HCT116 (cell line): ENCODE results near the gene BRAP. TPM values are rescaled to one million over a fixed set of nuclear protein-coding genes. Genes with fewer than 3 reads are reported as not detected.
"Not testable (repeated sequence)": the region's sequence is repeated elsewhere in the genome, so short reads cannot be mapped to it uniquely, and the experiment has no call there.

Experiments
- ATAC-seq: fragments of 200-7000 bp; cut with Tn5 transposase; 2 replicates; pipeline ENCODE4 v1.9.1; 2020; ENCODE audit warnings: mild to moderate bottlenecking, moderate library complexity
- BruUV-seq: library from RNA; stranded (reverse); fragments of 400-500 nt; replicated peaks from 2 replicates; lab custom pipeline; 2021; lab: Mats Ljungman, UMichigan
- CTCF ChIA-PET: fragments of 300-600 bp; sonication (Branson Sonifier 250); formaldehyde crosslinking; loops from one replicate; lab custom pipeline; 2021; ENCODE audit warnings: antibody characterized with exemption; lab: Charles Lee
- POLR2A ChIA-PET: fragments of 300-600, 350-600 bp; sonication (Branson Sonifier 250); formaldehyde crosslinking; loops from one replicate; lab custom pipeline; 2021; ENCODE audit warnings: antibody characterized with exemption; lab: Charles Lee
- RAD21 ChIA-PET, 2 experiments: fragments of 300-600 bp; sonication (Branson Sonifier 250); formaldehyde crosslinking; loops; one replicate each; lab custom pipeline; 2023; ENCODE audit warnings: low total read pairs in 2 of 2; ENCODE audit not compliant: uncharacterized antibody in 2 of 2, unreplicated experiment in 2 of 2, low non-redundant PET in 1 of 2; lab: Charles Lee
- DNase-seq: peaks from one replicate; pipeline ENCODE4 v3.0.0-alpha.2; 2010; ENCODE audit warnings: low read depth, low spot score
- H2AFZ ChIP-seq: fragments of 200-600 bp; shearing (Covaris generic), sonication (generic); 2 replicates; pipeline ENCODE4 v1.6.1; 2017; ENCODE audit warnings: low read depth, mixed run types, mixed read lengths, antibody characterized with exemption, low read length; ENCODE audit not compliant: poor library complexity, severe bottlenecking
- H3K27ac ChIP-seq: 2 replicates; pipeline ENCODE4 v1.5.1; 2012; ENCODE audit warnings: low read depth, low read length
- H3K27me3 ChIP-seq: fragments of 200-600 bp; sonication (generic); 2 replicates; pipeline ENCODE4 v1.6.1; 2016; ENCODE audit warnings: mixed run types, low read length, mixed read lengths; ENCODE audit not compliant: insufficient read depth
- H3K36me3 ChIP-seq, 2 experiments: fragments of 200-500 bp in 1 of 2; fragments of 200-600 bp in 1 of 2; sonication (Bioruptor generic) in 1 of 2; sonication (generic) in 1 of 2; 2 replicates each; pipeline versions ENCODE4 v1.5.1 to v1.6.1; 2014 to 2016; ENCODE audit warnings: low read length in 2 of 2, inconsistent platforms in 1 of 2, mixed read lengths in 1 of 2, mixed run types in 1 of 2; ENCODE audit not compliant: insufficient read depth in 2 of 2, control insufficient read depth in 1 of 2
- H3K4me1 ChIP-seq, 2 experiments: fragments of 200-600 bp in 1 of 2; sonication (generic) in 1 of 2; 2 replicates each; pipeline versions ENCODE4 v1.5.1 to v1.6.1; 2012 to 2017; ENCODE audit warnings: low read length in 2 of 2, inconsistent platforms in 1 of 2, mild to moderate bottlenecking in 1 of 2, mixed read lengths in 1 of 2, mixed run types in 1 of 2, moderate library complexity in 1 of 2; ENCODE audit not compliant: insufficient read depth in 2 of 2, control insufficient read depth in 1 of 2
- H3K4me2 ChIP-seq: fragments of 200-600 bp; sonication (generic); 2 replicates; pipeline ENCODE4 v1.6.1; 2017; ENCODE audit warnings: mixed run types, low read length, mixed read lengths
- H3K4me3 ChIP-seq, 2 experiments: fragments of 200-600 bp in 1 of 2; sonication (generic) in 1 of 2; replicated peaks in 1 of 2; 2 replicates each; pipeline ENCODE4 v1.5.1; 2011 to 2016; ENCODE audit warnings: low read length in 2 of 2, control low read depth in 1 of 2, low read depth in 1 of 2, mild to moderate bottlenecking in 1 of 2, mixed read lengths in 1 of 2, mixed run types in 1 of 2
- H3K79me2 ChIP-seq: fragments of 200-600 bp; sonication (generic); 2 replicates; pipeline ENCODE4 v1.6.1; 2017; ENCODE audit warnings: mild to moderate bottlenecking, mixed run types, low read length, moderate library complexity, mixed read lengths; ENCODE audit not compliant: insufficient read depth
- H3K9ac ChIP-seq: fragments of 200-600 bp; sonication (generic); 2 replicates; pipeline ENCODE4 v1.6.1; 2016; ENCODE audit warnings: low read length, mixed read lengths
- H3K9me2 ChIP-seq: fragments of 200-600 bp; sonication (generic), shearing (Covaris generic); 2 replicates; pipeline ENCODE4 v1.6.1; 2017; ENCODE audit warnings: mixed run types, mild to moderate bottlenecking, moderate library complexity; ENCODE audit not compliant: insufficient read depth
- H3K9me3 ChIP-seq, 2 experiments: fragments of 200-500 bp in 1 of 2; fragments of 200-600 bp in 1 of 2; sonication (Bioruptor generic) in 1 of 2; sonication (generic) in 1 of 2; 2 replicates each; pipeline ENCODE4 v1.6.1; 2014 to 2017; ENCODE audit warnings: low read length in 2 of 2, mixed read lengths in 2 of 2, inconsistent platforms in 1 of 2, low read depth in 1 of 2, mild to moderate bottlenecking in 1 of 2, mixed run types in 1 of 2, moderate library complexity in 1 of 2; ENCODE audit not compliant: control insufficient read depth in 1 of 2, insufficient read depth in 1 of 2
- H4K20me1 ChIP-seq: fragments of 200-600 bp; sonication (generic), shearing (Covaris generic); 2 replicates; pipeline ENCODE4 v1.6.1; 2017; ENCODE audit warnings: mixed run types, mild to moderate bottlenecking, moderate library complexity; ENCODE audit not compliant: insufficient read depth
- CBX3 ChIP-seq: IDR thresholded peaks from 2 replicates; pipeline ENCODE4 v1.6.1; 2012; ENCODE audit warnings: low read depth
- CEBPB ChIP-seq: IDR thresholded peaks from 2 replicates; pipeline ENCODE4 v1.6.1; 2012; ENCODE audit warnings: low read depth
- EGR1 ChIP-seq: IDR thresholded peaks from 2 replicates; pipeline ENCODE4 v1.6.1; 2012; ENCODE audit warnings: low read depth
- ELF1 ChIP-seq: IDR thresholded peaks from 2 replicates; pipeline ENCODE4 v1.6.1; 2012; ENCODE audit warnings: low read depth, borderline replicate concordance
- EZH2 ChIP-seq: fragments of 200-600 bp; sonication (generic); IDR thresholded peaks from 2 replicates; pipeline ENCODE4 v1.6.1; 2017; ENCODE audit warnings: antibody characterized with exemption, mixed run types
- EZH2phosphoT487 ChIP-seq: fragments of 200-600 bp; IDR thresholded peaks from 2 replicates; pipeline ENCODE4 v1.6.1; 2018; ENCODE audit warnings: antibody characterized with exemption, borderline replicate concordance
- FOSL1 ChIP-seq: IDR thresholded peaks from 2 replicates; pipeline ENCODE4 v1.6.1; 2012; ENCODE audit warnings: low read depth
- JUND ChIP-seq: IDR thresholded peaks from 2 replicates; pipeline ENCODE4 v1.6.1; 2012
- POLR2AphosphoS5 ChIP-seq: IDR thresholded peaks from 2 replicates; pipeline ENCODE4 v1.6.1; 2011; ENCODE audit warnings: mild to moderate bottlenecking, low read depth, low read length, moderate library complexity
- RAD21 ChIP-seq: IDR thresholded peaks from 2 replicates; pipeline ENCODE4 v1.6.1; 2012; ENCODE audit warnings: low read depth, mild to moderate bottlenecking
- SP1 ChIP-seq: IDR thresholded peaks from 2 replicates; pipeline ENCODE4 v1.6.1; 2012; ENCODE audit warnings: low read depth
- SRF ChIP-seq: IDR thresholded peaks from 2 replicates; pipeline ENCODE4 v1.6.1; 2012; ENCODE audit warnings: low read depth
- TCF7L2 ChIP-seq: IDR thresholded peaks from 2 replicates; pipeline ENCODE4 v1.7.0; 2011; ENCODE audit warnings: borderline replicate concordance, inconsistent platforms; ENCODE audit not compliant: insufficient read depth, insufficient read length; ENCODE audit errors: extremely low read depth
- YY1 ChIP-seq: IDR thresholded peaks from 2 replicates; pipeline ENCODE4 v1.6.1; 2011; ENCODE audit warnings: low read length, low read depth, moderate library complexity, mild to moderate bottlenecking; ENCODE audit not compliant: insufficient replicate concordance; ENCODE audit errors: extremely low read depth
- ZFX ChIP-seq: fragments of 450-650 bp; IDR thresholded peaks from 2 replicates; pipeline ENCODE4 v1.6.1; 2017
- ZNF274 ChIP-seq: fragments of 200-500 bp; sonication (Bioruptor generic); IDR thresholded peaks from 2 replicates; pipeline ENCODE4 v1.6.1; 2014; ENCODE audit warnings: mild to moderate bottlenecking, low read depth, low read length, inconsistent platforms
- intact Hi-C: fragments of 100-400 bp; cut with micrococcal nuclease; formaldehyde crosslinking; loops from 2 replicates; pipeline ENCODE4 v1.10.0; 2022
- total RNA-seq: library from RNA; stranded (reverse); gene quantifications from one replicate; pipeline ENCODE4 v1.2.1, GENCODE V29; 2021; ENCODE audit not compliant: unreplicated experiment
- TF ChIP-seq, protein P1 (sequence below): IDR thresholded peaks from 2 replicates; pipeline ENCODE4 v1.6.1; 2012
- TF ChIP-seq, protein P2 (sequence below), 3 experiments: fragments of 200-600 bp in 1 of 3; sonication (generic) in 1 of 3; IDR thresholded peaks in 2 of 3; conservative IDR thresholded peaks in 1 of 3; 2 replicates each; pipeline ENCODE4 v1.5.1; 2012 to 2017; ENCODE audit warnings: low read depth in 2 of 3, low read length in 2 of 3, antibody characterized with exemption in 1 of 3, borderline replicate concordance in 1 of 3, control low read depth in 1 of 3, mild to moderate bottlenecking in 1 of 3, mixed read lengths in 1 of 3, mixed run types in 1 of 3, moderate library complexity in 1 of 3; ENCODE audit not compliant: insufficient read depth in 1 of 3
- TF ChIP-seq, protein P3 (sequence below): IDR thresholded peaks from 2 replicates; pipeline ENCODE4 v1.6.1; 2011; ENCODE audit warnings: mild to moderate bottlenecking, low read length, moderate library complexity; ENCODE audit not compliant: insufficient replicate concordance; ENCODE audit errors: extremely low read depth

Gene BRAP
- total RNA-seq, 1 experiment from 2014 or later: 16.7 TPM

DNA sequence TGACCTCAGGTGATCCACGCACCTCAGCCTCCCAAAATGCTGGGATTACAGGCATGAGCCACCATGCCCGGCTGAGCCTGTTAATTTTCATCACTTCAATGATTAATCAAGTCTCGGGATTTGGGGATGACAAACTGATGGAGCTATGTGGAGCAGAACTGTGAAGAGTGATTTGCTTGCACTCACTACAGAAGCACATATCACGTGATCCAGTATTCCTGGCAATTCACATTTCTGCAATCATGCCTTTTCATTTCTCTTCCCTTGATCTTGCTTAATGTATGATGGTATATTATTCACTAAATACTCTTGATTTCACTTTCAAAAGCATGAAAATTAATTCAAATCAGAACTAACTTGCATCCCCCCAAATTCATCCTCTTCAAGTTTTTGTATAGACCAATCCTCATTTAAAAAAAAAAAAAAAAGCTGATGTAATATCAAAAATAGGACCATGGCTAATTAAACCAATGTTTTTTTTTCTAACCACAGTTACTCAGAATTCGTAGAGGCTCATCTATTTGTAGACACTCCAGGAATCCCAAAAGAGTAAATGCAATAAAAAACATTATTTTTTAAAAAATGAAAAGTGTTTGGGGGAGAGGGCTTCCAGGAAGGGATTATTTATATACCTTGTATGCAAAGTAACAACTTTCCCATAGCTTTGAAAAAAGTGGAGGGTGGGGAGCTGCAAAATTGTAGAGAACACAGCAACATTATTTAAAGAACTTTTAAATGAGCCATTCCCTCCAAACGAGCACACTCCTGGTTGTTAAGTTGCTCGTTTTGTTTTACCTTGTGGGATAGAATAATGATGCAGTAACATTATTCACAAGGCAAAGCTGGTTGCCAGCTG is 79.6 kb downstream of the BRAP start:
- DNase-seq (no peak), ATAC-seq (no peak)
- ChIA-PET RAD21 (no interaction called here), CTCF (no interaction called here), POLR2A (interaction anchor here (0.7 kb wide), 1 partner anchor 33 kb away, joined by 3 read pairs; no protein-coding TSS in a partner anchor)
- H3K36me3 ChIP-seq: no peaks in the 10 kb centered on the region
- no peaks in the 10 kb centered on the region for H3K9me2 ChIP-seq
- BruUV-seq: no TSS peak
- H3K79me2 ChIP-seq: no peaks in the 10 kb centered on the region
- no peak overlapping the region for H2AFZ ChIP-seq
- H4K20me1 ChIP-seq: no peaks in the 10 kb centered on the region
- H3K27me3 ChIP-seq: no peaks in the 10 kb centered on the region
- no peaks in the 10 kb centered on the region for H3K4me1 ChIP-seq
- H3K27ac ChIP-seq: no peak overlapping the region
- no peak overlapping the region for H3K9ac ChIP-seq
- no peak for TF ChIP-seq ZNF274
- TF ChIP-seq EZH2phosphoT487: no peak
- no peak for TF ChIP-seq POLR2AphosphoS5
- TF ChIP-seq JUND: no peak
- TF ChIP-seq EGR1: no peak
- TF ChIP-seq, protein P1, sequence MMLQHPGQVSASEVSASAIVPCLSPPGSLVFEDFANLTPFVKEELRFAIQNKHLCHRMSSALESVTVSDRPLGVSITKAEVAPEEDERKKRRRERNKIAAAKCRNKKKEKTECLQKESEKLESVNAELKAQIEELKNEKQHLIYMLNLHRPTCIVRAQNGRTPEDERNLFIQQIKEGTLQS: no peak
- TF ChIP-seq, protein P2, sequence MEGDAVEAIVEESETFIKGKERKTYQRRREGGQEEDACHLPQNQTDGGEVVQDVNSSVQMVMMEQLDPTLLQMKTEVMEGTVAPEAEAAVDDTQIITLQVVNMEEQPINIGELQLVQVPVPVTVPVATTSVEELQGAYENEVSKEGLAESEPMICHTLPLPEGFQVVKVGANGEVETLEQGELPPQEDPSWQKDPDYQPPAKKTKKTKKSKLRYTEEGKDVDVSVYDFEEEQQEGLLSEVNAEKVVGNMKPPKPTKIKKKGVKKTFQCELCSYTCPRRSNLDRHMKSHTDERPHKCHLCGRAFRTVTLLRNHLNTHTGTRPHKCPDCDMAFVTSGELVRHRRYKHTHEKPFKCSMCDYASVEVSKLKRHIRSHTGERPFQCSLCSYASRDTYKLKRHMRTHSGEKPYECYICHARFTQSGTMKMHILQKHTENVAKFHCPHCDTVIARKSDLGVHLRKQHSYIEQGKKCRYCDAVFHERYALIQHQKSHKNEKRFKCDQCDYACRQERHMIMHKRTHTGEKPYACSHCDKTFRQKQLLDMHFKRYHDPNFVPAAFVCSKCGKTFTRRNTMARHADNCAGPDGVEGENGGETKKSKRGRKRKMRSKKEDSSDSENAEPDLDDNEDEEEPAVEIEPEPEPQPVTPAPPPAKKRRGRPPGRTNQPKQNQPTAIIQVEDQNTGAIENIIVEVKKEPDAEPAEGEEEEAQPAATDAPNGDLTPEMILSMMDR (IDR thresholded peaks at IDR 0.05 in 2 of 3, conservative IDR thresholded peaks at IDR 0.05 in 1 of 3; ENCODE audit: borderline replicate concordance in 1 of 3, insufficient read depth in 1 of 3, low read depth in 2 of 3, low read length in 2 of 3): no peak
- no peak for TF ChIP-seq ZFX
- no peak for TF ChIP-seq CEBPB
- TF ChIP-seq YY1: no peak
- no peak for TF ChIP-seq EZH2
- no peak for TF ChIP-seq TCF7L2
- TF ChIP-seq RAD21: no peak
- TF ChIP-seq SRF: no peak
- TF ChIP-seq ELF1: no peak
- no peak for TF ChIP-seq SP1
- TF ChIP-seq CBX3: no peak
- TF ChIP-seq FOSL1: no peak
- TF ChIP-seq, protein P3, sequence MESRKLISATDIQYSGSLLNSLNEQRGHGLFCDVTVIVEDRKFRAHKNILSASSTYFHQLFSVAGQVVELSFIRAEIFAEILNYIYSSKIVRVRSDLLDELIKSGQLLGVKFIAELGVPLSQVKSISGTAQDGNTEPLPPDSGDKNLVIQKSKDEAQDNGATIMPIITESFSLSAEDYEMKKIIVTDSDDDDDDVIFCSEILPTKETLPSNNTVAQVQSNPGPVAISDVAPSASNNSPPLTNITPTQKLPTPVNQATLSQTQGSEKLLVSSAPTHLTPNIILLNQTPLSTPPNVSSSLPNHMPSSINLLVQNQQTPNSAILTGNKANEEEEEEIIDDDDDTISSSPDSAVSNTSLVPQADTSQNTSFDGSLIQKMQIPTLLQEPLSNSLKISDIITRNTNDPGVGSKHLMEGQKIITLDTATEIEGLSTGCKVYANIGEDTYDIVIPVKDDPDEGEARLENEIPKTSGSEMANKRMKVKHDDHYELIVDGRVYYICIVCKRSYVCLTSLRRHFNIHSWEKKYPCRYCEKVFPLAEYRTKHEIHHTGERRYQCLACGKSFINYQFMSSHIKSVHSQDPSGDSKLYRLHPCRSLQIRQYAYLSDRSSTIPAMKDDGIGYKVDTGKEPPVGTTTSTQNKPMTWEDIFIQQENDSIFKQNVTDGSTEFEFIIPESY: no peak
- H3K9me3 ChIP-seq: no peaks in the 10 kb centered on the region
- intact Hi-C loops: no loop called here
- no peak overlapping the region for H3K4me2 ChIP-seq
- H3K4me3 ChIP-seq: no peak overlapping the region

DNA sequence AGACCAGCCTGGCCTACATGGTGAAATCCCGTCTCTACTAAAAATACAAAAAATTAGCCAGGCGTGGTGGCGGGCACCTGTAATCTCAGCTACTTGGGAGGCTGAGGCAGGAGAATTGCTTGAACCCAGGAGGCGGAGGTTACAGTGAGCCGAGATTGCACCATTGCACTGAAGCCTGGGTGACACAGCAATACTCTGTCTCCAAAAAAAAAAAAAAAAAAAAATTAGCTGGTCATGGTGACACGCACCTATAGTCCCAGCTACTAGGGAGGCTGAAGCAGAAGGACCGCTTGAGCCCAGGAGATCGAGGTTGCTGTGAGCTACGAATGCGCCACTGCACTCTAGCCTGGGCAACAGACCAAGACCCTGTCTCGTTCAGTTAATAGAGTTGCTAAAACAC is 82.9 kb downstream of the BRAP start:
- H3K9me3 ChIP-seq, H3K79me2 ChIP-seq, H2AFZ ChIP-seq, CTCF ChIA-PET, H3K9me2 ChIP-seq, BruUV-seq, H3K4me2 ChIP-seq, H3K9ac ChIP-seq, DNase-seq, RAD21 ChIA-PET, H3K27ac ChIP-seq, H3K27me3 ChIP-seq, POLR2A ChIA-PET, intact Hi-C loops, H4K20me1 ChIP-seq, ATAC-seq, H3K36me3 ChIP-seq, H3K4me3 ChIP-seq: not testable (repeated sequence)
- peaks cover 10% of the 10 kb centered on the region in 2 experiments; a peak in 3 of 4 replicates for H3K4me1 ChIP-seq
